MCF 10A (cell line): ENCODE results near the gene CALHM4. TPM values are rescaled to one million over a fixed set of nuclear protein-coding genes. Genes with fewer than 3 reads are reported as not detected.

Experiments used
- BruUV-seq: library from RNA; stranded (reverse); fragments of 400-500 nt; replicated peaks from 2 replicates; lab custom pipeline; 2021; lab: Mats Ljungman, UMichigan
- CTCF ChIA-PET: fragments of 300-600 bp; sonication (Branson Sonifier 250); formaldehyde crosslinking; extraction: SDS; loops from one replicate; lab custom pipeline; 2021; ENCODE audit warnings: antibody characterized with exemption, inconsistent platforms; lab: Yijun Ruan, JAX
- POLR2A ChIA-PET: fragments of 300-600, 350-650 bp; sonication (Branson Sonifier 250); formaldehyde crosslinking; extraction: SDS; loops from one replicate; lab custom pipeline; 2020; ENCODE audit warnings: antibody characterized with exemption, inconsistent platforms; lab: Yijun Ruan, JAX
- DNase-seq: peaks from one replicate; pipeline ENCODE4 v3.0.0-alpha.2; 2018; ENCODE audit not compliant: unreplicated experiment
- H3K27ac Mint-ChIP-seq: one replicate; pipeline ENCODE4 v1.8.0; 2022; ENCODE audit warnings: mild to moderate bottlenecking, low read depth, mixed read lengths; ENCODE audit not compliant: unreplicated experiment
- H3K27me3 Mint-ChIP-seq: one replicate; pipeline ENCODE4 v1.8.0; 2022; ENCODE audit warnings: mixed read lengths; ENCODE audit not compliant: insufficient read depth, unreplicated experiment
- H3K36me3 Mint-ChIP-seq: one replicate; pipeline ENCODE4 v1.8.0; 2022; ENCODE audit warnings: mild to moderate bottlenecking, moderate library complexity, mixed read lengths; ENCODE audit not compliant: insufficient read depth, unreplicated experiment
- H3K4me1 Mint-ChIP-seq: one replicate; pipeline ENCODE4 v1.8.0; 2022; ENCODE audit warnings: mixed read lengths; ENCODE audit not compliant: insufficient read depth, unreplicated experiment
- H3K4me3 Mint-ChIP-seq: one replicate; pipeline ENCODE4 v1.8.0; 2022; ENCODE audit warnings: mild to moderate bottlenecking, moderate library complexity, mixed read lengths; ENCODE audit not compliant: unreplicated experiment
- H3K9me3 Mint-ChIP-seq: one replicate; pipeline ENCODE4 v1.8.0; 2022; ENCODE audit warnings: mixed read lengths; ENCODE audit not compliant: unreplicated experiment
- intact Hi-C: fragments of 100-400 bp; cut with micrococcal nuclease; formaldehyde crosslinking; loops from 2 replicates; pipeline ENCODE4 v1.14.1; 2022
- total RNA-seq: library from RNA; stranded (reverse); gene quantifications from 2 replicates; pipeline ENCODE4 v1.2.3, GENCODE V29; 2022
- TF ChIP-seq, protein P1 (sequence below): fragments of 200-600 bp; IDR thresholded peaks from one replicate; pipeline ENCODE4 v1.8.0; 2022; ENCODE audit warnings: antibody characterized with exemption, mild to moderate bottlenecking; ENCODE audit not compliant: unreplicated experiment

CALHM4 gene
- total RNA-seq, 1 experiment from 2014 or later, result not detected

DNA sequence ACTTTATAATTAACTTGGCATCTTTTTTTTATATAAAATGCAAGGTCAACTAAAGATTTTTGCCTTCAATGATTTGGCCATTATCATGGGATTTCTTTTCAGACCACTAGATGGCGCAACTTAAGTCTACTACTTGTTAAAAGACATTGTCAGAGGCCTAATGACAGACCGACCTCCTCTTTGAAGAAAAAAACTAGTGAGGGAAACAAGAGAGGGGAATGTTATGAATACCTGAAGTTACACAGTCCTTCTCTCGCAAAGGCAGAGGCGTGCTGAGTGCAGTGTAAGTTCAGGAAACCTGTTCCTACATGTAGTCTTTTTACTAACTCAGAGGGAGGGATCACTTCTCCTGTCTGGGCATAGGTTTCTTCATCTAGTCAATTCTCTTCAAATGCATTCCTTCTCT is 17.3 kb upstream of the CALHM4 start:
- TF ChIP-seq, protein P1, sequence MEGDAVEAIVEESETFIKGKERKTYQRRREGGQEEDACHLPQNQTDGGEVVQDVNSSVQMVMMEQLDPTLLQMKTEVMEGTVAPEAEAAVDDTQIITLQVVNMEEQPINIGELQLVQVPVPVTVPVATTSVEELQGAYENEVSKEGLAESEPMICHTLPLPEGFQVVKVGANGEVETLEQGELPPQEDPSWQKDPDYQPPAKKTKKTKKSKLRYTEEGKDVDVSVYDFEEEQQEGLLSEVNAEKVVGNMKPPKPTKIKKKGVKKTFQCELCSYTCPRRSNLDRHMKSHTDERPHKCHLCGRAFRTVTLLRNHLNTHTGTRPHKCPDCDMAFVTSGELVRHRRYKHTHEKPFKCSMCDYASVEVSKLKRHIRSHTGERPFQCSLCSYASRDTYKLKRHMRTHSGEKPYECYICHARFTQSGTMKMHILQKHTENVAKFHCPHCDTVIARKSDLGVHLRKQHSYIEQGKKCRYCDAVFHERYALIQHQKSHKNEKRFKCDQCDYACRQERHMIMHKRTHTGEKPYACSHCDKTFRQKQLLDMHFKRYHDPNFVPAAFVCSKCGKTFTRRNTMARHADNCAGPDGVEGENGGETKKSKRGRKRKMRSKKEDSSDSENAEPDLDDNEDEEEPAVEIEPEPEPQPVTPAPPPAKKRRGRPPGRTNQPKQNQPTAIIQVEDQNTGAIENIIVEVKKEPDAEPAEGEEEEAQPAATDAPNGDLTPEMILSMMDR, result peak; percentile 51
- ChIA-PET CTCF (interaction anchor here (0.8 to 5.1 kb wide), 13 partner anchors 9 to 267 kb away, joined by 3 to 108 read pairs (median 9); partner anchors contain the start of genes CALHM4, RWDD1 and TRAPPC3L), POLR2A (interaction anchor here (0.8 kb wide), 1 partner anchor 256 kb away, joined by 3 read pairs; the partner anchor contains the start of gene TSPYL1)
- H3K36me3 Mint-ChIP-seq, result no peaks in the 10 kb centered on the region
- H3K4me3 Mint-ChIP-seq, result no peak overlapping the region
- H3K9me3 Mint-ChIP-seq, result no peaks in the 10 kb centered on the region
- no TSS peak for BruUV-seq
- peak; percentile 70 for DNase-seq
- peaks cover 2% of the 10 kb centered on the region for H3K4me1 Mint-ChIP-seq
- H3K27me3 Mint-ChIP-seq, result no peaks in the 10 kb centered on the region
- intact Hi-C loops, result loop anchor here (1.0 to 5.0 kb wide), 2 partner anchors 25 to 311 kb away; no protein-coding TSS in a partner anchor
- no peak overlapping the region for H3K27ac Mint-ChIP-seq

DNA sequence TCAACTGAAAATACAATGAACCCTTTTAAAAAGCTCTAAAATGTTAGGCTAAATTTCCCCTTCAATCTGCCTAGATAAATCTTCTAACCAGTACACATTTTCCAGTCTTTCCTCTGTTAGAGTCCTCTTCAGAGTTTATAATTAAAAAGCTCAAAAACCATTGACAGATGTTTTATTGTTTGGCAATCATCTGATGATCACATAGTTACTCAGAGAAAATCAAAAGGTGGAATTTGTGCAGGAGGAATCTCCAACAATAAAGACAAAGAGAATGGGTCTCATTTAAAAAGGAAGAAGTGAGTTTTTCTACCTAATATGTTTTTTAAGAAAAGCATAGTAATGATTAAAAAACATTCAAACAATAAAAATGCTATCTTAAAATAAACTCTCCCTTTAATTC is 11.1 kb upstream of the CALHM4 start:
- H3K27ac Mint-ChIP-seq, result no peak overlapping the region
- ChIA-PET POLR2A (interaction anchor here (0.7 to 1.5 kb wide), 5 partner anchors 11 to 74 kb away, joined by 3 to 8 read pairs (median 4); partner anchors contain the start of genes CALHM4 and RSPH4A), CTCF (interaction anchor here (0.6 to 3.5 kb wide), 5 partner anchors 9 to 57 kb away, joined by 3 to 25 read pairs (median 9); no protein-coding TSS in a partner anchor)
- H3K4me1 Mint-ChIP-seq, result no peaks in the 10 kb centered on the region
- no TSS peak for BruUV-seq
- DNase-seq, result no peak
- no peak overlapping the region for H3K4me3 Mint-ChIP-seq
- H3K9me3 Mint-ChIP-seq, result no peaks in the 10 kb centered on the region
- H3K27me3 Mint-ChIP-seq, result no peaks in the 10 kb centered on the region
- intact Hi-C loops, result no loop called here
- TF ChIP-seq, protein P1, result no peak
- H3K36me3 Mint-ChIP-seq, result no peaks in the 10 kb centered on the region

DNA sequence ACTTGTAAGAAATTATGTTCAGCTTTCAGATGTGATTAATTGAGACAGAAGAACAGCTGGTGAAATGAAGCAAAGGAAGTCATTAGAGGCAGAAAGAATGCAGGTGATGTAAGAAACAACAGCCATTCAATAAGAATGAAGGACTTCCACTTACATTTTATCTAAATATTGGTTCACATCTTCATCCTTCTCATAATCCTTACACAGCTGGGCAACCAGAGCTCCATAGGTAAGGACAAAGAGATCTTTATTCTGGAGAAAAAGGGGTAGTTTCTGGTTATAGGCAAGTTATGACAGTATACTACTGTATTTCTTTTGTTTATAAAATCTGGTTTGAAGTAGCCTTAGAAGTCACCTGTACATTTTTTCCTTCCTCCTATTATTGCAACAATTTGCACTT is 10.4 kb upstream of the CALHM4 start:
- Mint-ChIP-seq H3K4me3 (no peak overlapping the region), H3K9me3 (no peaks in the 10 kb centered on the region), H3K27ac (no peak overlapping the region), H3K36me3 (no peaks in the 10 kb centered on the region), H3K4me1 (no peaks in the 10 kb centered on the region), H3K27me3 (no peaks in the 10 kb centered on the region)
- no TSS peak for BruUV-seq
- POLR2A ChIA-PET, result interaction anchor here (0.5 to 0.9 kb wide), 2 partner anchors 14 to 57 kb away, joined by 3 read pairs; no protein-coding TSS in a partner anchor
- TF ChIP-seq, protein P1, result no peak
- DNase-seq, result no peak
- intact Hi-C loops, result no loop called here
- CTCF ChIA-PET, result interaction anchor here (0.5 to 3.5 kb wide), 4 partner anchors 10 to 21 kb away, joined by 3 to 25 read pairs (median 14); no protein-coding TSS in a partner anchor

DNA sequence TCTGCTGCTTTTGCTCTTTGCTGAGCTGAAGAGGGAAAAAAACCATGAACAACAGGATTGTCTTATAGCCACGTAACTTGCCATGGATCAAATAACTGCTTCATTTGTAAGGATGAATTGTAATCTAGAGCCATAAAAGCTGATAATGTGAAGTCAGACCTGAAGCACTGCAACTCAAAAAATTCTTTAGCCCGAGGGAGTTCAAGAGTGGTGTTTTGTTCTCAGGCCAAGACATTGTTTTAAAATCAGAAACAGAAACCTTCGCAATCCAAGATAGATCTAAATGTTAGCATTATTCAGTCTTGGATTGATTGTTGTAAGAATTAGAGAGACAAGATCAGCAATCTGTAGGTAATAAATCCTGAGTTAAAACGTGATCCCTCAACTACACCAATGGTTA is 7.9 kb upstream of the CALHM4 start, which contains the start of gene TRAPPC3L:
Gene TRAPPC3L, minus strand, starts transcription at position 34 of the 400 bp plus-strand sequence. CDS start 170 bp downstream, outside the sequence.
- Mint-ChIP-seq H3K4me1 (no peaks in the 10 kb centered on the region), H3K36me3 (no peaks in the 10 kb centered on the region), H3K9me3 (no peaks in the 10 kb centered on the region), H3K27ac (no peak within 1 kb of the TSS), H3K27me3 (no peaks in the 10 kb centered on the region), H3K4me3 (no peak within 1 kb of the TSS)
- no peak for DNase-seq
- TF ChIP-seq, protein P1, result no peak
- no TSS peak for BruUV-seq
- ChIA-PET CTCF (interaction anchor here (1.1 to 1.6 kb wide), 2 partner anchors 10 to 15 kb away, joined by 5 to 7 read pairs; no protein-coding TSS in a partner anchor), POLR2A (interaction anchor here (1.0 to 1.8 kb wide), 2 partner anchors 12 to 92 kb away, joined by 5 to 7 read pairs; no protein-coding TSS in a partner anchor)
- intact Hi-C loops, result no loop called here
